Activated effector memory CD4-positive, alpha-beta T cell treated with anti-CD3 and anti-CD28 coated beads, Interleukin-2, amount 50 U/mL, for 16 hours (primary cell): ENCODE results near the gene PDZK1IP1.
"Not testable (repeated sequence)": the region's sequence is repeated elsewhere in the genome, so short reads cannot be mapped to it uniquely, and the experiment has no call there.

Experiments
- DNase-seq: peaks from one replicate; pipeline ENCODE4 v3.0.0-alpha.2; 2020

Gene PDZK1IP1

DNA sequence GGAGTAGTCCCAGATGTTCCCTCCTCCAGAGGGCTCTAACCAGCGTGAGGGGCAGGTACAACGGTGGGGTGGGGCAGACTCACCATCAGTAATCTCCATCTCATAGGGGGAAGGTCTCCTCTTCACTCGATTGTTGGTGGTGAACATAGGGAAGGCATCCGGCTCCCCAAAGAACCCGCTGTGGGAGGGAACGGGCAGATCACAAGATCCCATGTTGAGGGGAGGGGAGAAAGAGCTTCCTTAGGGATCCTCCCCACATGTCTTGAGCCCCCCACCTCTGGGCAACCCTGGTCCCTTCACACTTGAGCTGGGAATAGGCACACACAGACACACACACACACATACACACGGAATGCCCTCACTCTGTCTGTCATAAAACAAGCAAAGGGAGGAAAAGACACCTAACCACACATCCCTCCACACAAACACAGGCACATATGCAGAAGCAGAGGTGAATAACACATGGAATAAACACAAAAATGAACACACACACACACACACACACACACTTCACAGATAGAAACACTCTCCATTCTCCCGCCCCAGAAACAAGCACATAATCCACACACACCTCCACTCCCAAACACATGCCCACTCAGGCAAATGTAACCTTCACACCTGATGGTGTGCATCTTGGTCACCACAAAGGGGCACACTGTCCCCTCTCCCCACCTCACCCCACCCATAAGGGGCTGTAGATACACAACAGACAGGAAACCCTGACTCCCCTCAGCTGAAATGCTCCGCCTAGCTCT is 34.3 kb upstream of the PDZK1IP1 start:
- DNase-seq, result no peak

DNA sequence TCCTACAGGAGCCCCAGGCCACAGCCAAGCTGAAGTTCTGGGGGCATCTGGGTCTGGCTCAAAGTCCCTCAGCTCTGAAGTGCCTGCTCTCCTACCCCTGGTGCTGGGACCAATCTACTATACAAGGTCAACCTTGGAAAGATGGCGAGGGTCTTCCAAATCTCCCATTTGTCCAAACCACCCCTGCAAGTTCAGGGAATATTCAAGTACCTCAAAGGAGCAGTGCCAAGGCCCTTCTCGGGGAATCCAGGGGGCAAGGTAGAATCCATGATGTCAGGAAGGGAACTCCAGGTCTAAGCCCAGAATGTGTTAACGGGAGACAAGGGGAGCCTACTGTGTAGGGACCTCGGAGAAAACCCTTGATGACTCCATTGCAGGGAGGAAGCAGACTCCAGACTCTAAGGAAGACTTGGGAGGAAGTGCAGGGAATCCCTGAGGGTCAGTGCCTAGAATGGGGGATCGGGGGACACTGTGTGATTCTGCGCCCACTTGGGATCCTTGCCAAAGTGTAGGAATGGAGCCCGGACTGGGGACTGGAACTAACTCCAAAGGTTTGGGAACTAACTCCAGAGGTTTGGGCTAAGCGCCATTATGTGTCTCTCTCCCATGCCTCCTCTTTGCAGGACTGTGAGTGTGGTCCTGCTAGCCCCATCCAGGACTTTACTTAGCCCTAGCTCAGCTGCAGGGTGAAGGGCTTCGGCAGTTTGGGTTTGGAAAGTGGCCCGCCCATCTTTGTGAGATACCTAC is 33.5 kb upstream of the PDZK1IP1 start:
- no peak for DNase-seq

DNA sequence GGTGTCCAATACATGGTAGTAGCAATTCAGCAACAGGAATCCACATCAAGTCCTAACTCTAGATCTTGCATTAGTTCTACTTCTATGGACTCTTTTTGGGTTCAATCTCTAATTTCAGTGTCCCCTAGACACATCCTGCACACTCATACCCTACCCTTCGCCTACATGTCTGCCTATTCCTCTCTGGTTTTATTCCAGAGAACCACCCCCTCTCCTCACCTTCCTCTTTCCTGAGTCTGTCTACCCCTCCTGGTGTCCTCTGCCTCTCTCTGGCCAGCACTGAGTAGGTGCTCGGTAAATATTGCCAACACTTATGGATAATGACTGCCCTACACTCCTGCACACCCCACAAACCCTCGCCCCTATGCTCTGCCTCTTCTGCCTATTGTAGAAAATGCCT is 32.6 kb upstream of the PDZK1IP1 start:
- no peak for DNase-seq

DNA sequence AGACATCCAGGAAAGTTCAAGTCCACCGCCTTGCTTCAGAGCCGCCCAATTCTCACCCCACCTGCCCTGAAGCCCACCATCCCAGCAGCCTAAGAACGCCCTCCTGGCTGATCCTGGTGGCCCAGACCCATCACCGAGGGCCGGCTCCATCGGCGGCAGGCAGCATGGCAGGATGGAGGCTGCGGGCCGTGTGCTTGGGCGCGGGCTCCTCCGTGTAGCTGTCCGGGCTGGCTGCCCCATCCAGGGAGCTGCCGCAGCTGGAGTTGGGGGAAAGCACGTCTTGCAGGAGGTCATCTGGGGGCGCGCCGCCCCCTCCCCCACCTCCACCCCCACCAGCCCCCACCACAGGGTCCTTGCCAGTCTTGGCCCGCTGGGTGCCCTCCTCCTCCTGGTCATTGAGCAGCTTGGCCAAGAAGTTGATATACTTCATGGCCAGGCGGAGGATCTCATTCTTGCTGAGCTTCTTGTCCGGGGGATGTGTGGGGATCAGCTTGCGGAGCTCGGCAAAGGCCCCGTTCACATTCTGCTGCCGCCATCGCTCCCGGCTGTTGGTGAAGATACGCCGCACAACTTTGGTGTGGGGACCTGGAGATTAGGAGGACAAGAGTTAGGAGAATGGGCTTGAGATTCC is 29.9 kb upstream of the PDZK1IP1 start:
- peak; percentile 43 for DNase-seq

DNA sequence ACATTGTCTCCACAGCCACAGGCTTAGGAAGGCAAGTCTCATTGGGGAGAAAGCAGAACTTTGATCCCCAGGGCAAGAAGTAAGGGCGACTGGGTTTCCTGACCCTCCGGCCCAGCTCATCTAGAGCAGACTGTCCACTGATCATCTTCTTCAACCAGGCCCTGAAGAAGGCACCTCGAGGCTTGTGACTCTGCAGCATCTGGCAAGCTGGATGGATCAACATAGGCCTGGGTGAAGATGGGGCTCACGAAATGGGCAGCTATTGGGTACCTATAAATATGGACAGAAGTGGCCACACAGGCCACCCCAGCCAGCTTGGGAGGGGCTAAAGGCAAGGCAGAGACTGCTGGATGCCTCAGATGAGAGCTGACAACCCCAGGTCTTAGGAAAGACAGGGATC is 29.2 kb upstream of the PDZK1IP1 start:
- peak; percentile 30 for DNase-seq

DNA sequence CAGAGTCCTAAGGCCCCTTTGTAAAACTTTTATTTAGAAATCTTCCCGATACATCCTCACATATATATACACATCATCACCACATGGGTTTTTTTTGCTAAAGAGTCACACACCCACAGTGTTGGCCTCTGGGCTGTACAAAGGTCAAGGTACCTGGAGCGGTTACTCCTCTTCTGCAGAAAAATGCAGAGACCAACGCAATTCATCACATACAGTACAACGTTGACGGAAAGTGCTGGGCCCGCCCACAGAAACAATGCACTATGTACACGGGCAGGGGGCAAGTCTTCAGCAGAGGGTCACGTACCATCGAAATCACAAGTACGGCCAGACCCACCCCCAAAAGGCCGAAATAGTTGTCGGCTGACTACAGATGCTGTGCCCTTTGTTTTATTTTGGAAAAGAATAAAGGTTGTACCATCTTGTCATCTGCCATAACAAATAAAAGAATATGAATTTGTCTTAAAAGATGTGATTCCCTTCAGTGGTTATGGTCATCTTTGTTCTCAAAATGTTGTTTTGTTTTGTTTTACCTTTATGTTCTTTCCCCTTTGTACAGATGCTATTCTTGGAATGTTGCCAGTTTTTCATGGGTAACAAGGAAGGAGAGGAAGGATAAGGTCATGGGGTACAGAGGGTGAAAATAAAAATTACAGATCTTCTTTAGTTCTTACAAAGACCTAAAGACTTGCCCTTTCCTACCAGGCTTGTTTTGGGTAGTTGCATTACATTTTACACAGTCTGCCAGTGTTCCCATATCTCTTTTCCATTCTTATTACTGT is 26.6 kb upstream of the PDZK1IP1 start:
- DNase-seq, result no peak

DNA sequence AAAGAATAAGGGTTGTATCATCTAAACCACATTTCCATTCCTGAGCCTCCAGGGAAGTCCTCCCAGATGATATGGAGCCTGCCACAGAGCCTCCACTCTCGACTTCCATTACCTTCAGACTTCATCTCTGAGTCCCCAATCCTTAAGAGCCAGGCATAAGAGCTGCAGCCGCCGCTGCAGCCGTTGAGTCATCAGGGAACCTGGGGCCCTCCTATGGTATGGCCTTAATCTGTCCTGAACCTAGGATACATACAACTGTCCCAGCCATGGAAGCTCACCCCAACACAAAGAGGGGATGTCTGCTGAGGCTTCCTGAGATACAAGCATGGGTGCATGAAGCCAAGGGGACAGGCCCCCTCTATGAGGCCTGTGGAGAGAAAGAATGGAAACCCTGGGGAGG is 25.9 kb upstream of the PDZK1IP1 start:
- DNase-seq, result no peak

DNA sequence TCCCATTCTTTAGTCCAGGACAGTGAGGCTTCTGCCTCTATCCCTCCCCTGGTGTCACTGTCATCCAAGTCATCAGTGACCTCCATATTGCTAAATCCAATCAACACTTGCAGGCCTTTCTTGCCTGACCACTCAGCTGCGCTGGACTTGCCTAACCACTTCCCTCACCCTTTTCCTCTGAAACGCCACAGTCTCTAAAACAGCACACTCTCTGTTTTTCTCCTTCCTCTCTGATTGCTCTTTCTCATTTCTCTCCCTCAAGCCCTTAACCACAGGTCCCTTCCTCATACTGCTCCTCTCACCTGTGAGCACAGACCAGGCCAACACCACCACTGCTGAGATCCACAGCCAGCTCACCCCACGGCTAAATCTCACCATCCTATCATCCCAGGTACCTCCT is 24.7 kb upstream of the PDZK1IP1 start:
- peak; percentile 24 for DNase-seq

DNA sequence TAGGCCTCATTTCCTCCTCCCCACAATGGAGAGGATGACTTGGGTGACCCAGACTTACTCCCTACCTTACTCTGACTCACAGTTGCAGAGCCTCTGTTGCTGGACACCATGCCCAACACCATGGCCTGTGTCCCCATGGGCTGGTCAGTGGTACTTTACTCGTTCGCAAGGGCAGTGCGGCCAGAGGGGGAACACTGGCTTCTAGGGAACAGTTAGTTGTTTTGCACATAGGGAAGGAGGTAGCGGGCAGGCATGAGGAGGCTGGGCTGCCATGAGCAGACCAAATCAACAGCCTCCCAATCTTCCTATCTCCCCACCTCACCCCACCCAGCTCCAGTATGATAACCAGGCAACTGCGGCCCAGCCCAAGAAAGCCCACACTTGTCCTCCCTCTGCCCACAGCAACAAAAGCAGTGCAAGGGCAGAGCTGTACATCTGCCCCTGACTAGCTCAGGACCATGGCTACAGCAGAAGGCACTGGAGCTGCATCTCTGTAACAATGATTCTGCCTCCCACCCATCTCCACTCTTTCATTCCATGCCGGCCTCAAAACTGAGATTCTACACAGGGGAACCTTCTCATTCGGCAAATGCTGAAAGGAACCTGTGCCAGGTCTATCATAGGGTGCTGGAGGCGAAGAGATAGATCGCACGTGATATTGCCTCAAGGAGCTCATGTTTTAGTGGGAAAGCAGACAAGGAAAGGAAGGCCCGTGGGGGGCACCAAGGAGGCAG is 23.6 kb upstream of the PDZK1IP1 start:
- peak; percentile 45 for DNase-seq

DNA sequence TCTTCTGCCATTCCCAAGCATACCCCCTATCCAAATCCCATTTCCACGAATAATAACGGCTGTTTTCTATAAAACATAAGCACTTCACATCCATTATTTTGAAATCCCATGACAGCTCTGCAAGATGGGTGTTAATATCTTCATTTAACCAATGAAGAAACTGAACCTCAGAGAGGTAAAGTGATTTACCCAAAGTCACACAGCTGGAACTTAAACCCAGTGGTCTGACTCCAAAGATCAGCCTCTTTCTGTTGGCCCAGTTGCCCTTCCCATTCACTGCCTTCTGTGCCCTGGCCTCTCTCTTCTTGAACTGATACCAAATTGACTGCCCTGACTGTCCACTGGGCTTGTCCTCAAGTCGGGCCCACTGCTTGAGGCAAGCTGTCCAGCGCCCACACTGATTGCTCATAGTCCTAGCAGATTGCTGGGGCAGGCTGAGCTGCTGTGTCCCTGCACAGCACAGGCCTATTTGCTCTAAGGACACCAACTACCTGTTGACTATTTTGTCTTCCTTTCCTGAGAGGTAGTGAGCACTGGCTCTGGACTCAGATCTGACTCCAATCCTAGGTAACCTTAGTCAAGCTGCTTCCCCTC is 22.9 kb upstream of the PDZK1IP1 start:
- no peak for DNase-seq

DNA sequence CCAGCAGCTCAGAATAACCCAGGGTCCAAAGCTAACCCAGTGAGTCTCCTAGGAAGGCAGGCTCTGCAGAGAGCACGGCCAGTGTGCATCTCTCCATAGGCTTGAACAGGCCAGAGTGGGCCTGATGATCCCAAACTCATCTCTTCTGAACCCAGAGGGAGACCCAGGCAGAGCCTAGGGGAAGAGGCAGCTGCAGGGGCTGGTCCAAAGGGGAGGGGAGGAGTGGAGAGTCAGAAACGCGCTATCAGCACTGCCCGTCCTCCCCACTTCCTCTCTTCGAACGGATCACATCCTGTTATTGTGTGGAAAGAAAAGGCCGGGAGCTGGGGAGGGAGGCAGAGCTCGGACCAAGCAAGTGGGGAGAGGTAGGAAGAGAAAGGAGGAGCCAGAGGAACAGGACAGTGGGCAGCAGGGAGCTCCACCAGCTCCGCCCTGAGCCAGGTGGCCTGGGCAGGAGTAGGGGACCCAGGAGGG is 22.0 kb upstream of the PDZK1IP1 start:
- DNase-seq, result no peak

DNA sequence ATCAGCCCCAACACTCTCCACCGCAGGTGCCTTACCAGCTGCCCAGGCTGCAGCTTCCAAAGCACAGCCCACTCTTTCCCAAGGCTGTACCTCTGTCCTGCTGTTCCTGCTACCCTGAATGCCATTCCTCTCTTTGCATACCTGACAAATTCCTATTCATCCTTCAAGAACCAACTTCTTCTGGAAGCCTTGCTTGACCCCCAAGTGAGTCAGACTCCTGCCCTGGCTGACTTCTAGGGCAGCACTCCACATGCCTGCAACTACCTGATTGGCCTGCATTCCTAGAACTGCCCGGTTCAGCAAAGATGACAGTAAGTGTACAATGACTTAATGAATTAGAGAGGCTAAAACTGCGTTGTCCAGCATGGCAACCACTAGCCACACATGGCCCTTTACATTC is 20.8 kb upstream of the PDZK1IP1 start:
- no peak for DNase-seq

DNA sequence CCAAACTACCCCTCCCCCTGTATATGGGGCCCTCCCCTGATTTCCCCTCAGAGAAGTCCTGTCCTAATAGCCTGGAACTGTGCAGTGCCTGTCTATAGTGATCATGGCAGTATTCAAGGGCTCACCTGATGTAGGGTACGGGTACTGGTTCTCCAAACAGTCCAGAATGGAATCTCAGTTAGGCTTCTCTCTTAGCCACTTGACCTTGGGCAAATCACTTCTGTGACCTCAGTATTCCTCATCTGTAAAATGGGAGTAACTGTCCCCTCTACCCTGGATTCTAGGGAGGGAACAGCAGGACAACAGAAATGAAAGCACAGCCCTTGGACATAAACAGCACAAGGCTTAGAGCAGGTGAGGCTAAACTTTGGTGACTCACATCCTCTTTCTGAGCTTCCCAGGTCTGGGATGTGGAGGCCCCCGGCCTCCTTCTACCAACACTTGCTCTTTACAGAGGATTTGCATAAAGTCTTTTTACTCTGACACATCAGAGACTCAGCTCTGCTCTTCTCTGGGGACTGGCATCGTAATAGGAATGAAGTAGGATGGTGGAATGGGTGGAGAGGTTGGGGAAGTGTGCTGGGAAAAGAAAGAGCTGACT is 20.0 kb upstream of the PDZK1IP1 start:
- DNase-seq, result no peak

DNA sequence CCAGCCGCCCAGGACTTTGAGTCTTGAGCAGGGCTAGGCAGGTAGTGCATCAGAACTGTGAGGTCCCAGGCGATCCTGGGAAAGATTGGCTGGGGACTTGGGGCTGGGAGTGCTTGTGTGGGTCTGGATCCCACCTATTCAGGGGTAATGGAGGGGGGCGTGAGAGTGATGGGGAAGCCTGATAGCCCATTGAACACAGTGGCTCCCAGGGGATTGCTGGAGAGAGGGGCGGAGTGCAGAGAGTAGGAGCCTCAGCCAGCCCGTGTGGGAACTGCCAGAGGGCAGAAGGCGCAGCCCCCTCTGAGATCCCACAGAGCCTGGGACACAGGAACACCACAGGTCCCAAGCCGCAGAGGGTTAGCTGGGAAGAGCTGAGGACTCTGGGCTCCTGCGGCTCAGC is 19.3 kb upstream of the PDZK1IP1 start:
- no peak for DNase-seq

DNA sequence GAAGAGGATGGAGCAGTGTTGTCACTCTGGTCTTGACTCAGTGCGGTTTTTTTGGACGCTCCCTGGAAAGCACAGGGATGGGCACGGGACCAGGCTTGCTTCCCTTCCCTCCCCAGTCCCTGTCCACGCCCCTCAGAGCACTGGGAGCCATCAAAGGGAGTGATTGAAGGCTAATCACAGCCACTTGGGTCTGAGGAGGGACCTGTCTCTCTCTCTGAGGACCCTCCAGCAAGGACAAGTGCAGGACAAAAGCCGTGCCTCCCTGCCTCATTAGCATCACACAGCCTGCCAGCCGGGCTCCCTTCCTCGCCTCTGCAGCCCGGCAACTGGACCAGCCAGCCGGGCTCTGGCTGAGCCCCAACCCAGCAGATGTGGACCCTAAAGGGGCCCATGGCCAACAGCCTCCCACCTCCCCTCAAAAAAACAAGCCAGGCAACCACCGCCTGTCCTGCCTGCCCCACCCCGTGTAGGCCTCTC is 18.6 kb upstream of the PDZK1IP1 start:
- peak; percentile 33 for DNase-seq

DNA sequence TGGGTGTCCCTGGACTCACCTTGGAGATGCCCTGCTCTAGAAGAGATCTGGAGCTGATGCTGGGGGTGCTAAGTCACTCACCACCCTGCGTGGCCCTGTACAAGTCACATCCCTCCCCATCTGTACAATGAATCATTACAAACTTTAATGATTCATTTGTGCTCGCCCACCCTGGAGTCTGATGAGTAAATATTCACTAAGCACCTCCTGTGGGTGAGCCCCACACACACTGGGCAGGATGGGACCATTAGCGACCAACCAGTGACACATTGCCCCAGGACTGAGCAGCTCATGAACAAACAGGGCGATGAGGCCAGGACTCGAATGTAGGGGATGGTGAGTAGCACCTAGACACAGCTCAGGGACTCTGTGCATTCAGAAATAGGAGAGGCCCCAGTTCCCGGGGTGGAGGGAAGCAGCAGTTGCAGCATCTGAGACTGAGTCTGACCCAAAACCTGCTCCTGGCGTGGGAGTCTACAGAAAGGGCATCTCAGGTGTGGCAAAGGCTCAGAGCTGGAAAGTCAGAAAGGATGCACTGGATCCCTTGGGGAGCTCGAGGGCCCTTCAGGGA is 18.1 kb upstream of the PDZK1IP1 start:
- peak; percentile 58 for DNase-seq

DNA sequence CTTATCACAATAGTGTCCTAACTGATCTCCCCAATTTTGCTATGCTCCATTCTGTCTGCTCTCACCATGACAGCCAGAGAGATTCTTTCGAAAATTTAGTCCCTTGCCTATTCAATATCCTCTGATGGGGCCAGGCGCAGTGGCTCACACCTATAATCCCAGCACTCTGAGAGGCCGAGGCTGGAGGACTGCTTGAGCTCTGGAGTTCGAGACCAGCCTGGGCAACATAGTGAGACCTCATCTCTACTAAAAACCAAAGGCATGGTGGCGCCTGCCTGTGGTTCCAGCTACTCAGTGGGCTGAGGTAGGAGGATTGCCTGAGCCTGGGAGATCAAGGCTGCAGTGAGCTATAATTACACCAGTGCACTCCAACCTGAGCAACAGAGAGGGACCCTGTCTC is 16.1 kb upstream of the PDZK1IP1 start:
- peak; percentile 43 for DNase-seq

DNA sequence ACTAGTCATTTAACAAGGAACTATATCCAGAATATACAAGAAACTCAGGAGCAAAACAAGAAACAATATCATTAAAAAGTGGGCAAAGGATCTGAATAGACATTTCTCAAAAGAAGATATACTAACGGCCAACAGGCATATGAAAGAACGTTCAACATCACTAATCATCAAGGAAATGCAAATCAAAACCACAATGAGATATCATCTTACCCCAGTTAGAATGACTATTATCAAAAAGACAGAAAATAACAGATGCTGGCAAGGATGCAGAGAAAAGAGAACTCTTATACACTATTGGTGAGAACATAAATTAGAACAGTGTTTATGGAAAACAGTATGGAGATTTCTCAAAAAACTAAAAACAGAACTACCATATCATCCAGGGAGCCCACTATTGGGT is 13.7 kb upstream of the PDZK1IP1 start:
- DNase-seq, result not testable (repeated sequence)

DNA sequence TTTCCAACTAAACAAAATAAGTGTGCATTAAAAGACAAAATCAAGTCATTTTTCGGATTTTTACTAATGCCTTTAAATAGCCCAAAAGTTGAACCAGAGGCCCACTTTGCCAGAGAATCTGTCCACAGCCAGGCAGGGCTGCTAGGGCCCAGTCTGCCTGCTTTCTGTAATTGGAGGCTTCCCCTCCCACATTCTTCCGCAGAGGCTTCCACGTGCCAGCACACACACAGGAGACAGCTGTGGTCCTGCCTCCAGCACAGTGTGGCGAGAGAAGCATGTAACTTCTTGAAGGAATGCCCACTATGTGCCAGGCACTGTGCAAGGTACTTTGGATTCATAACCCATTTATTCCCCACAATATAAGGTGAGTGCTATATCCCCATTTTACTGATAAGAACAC is 11.3 kb upstream of the PDZK1IP1 start:
- peak; percentile 37 for DNase-seq

DNA sequence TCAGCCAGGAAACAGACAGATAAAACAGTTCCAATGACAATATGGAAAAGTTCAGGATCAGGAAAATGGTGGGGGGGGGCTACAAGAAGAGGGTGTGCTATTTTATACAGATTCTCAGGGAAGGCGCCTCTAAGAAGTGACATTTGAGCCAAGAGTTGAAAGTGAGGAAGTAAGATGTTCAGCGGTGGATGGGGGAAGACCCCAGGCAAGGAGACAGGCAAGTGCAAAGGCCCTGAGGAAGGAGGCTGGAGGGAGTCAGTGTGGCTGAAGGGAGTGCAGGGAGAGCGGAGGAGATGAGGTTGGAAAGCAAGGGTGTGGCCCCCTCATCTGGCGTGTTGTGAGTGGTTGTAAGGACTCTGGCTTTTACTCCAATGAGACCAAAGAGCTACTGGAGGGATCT is 8.4 kb upstream of the PDZK1IP1 start:
- no peak for DNase-seq

DNA sequence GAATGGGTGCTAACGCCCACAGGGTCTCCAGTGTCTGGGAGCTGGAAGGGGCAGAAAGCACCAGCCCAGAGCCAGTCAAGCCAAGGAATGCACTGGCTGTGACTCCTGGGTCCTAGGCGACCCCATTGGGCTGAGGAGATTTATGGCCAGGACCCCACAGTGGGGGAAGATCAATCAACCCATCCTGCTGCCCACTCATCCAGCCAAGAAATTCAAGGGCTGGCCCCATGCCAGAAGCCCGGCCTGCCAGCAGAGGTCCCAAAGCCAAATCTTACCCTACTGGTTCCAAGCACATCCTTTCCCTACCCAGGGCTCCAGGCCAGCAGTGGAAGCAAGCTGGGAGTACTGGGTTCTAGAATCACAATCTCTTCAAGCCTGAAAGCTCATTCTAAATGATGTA is 6.8 kb upstream of the PDZK1IP1 start:
- DNase-seq, result peak; percentile 62
